T-helper 17 cell (primary cell): ENCODE measurements around the gene KCTD1. TPM values are rescaled to one million over a fixed set of nuclear protein-coding genes. Genes with fewer than 3 reads are reported as not detected.
A peak's percentile ranks its signal among the peaks of the same experiment; 100 is the strongest.

Experiments used
- ATAC-seq: fragments of 150-1000 bp; cut with Tn5 transposase; 2 replicates; pipeline ENCODE4 v1.10.0; 2021; ENCODE audit warnings: mild to moderate bottlenecking, moderate library complexity
- DNase-seq, 3 donors: peaks; one replicate each; pipeline versions ENCODE4 v3.0.0 to v3.0.0-alpha.2; 2020 to 2021
- H3K9me3 ChIP-seq: one replicate; pipeline ENCODE4 v1.7.0; 2013; ENCODE audit warnings: low read length, mild to moderate bottlenecking; ENCODE audit not compliant: control insufficient read depth, poor library complexity, severe bottlenecking
- H3K27ac Mint-ChIP-seq: one replicate; pipeline ENCODE4 v1.8.0; 2022; ENCODE audit warnings: mild to moderate bottlenecking, moderate library complexity, mixed read lengths
- H3K27me3 Mint-ChIP-seq: one replicate; pipeline ENCODE4 v1.8.0; 2022; ENCODE audit warnings: mixed read lengths
- H3K36me3 Mint-ChIP-seq: one replicate; pipeline ENCODE4 v1.8.0; 2022; ENCODE audit warnings: low read depth, mixed read lengths
- H3K4me1 Mint-ChIP-seq: one replicate; pipeline ENCODE4 v1.8.0; 2022; ENCODE audit warnings: mild to moderate bottlenecking, mixed read lengths
- H3K4me3 Mint-ChIP-seq: one replicate; pipeline ENCODE4 v1.8.0; 2022; ENCODE audit warnings: mild to moderate bottlenecking, moderate library complexity, mixed read lengths
- total RNA-seq, 4 donors: library from RNA in 2 of 4; stranded (reverse) in 2 of 4; gene quantifications; one replicate each; pipeline ENCODE4 v1.2.3 and lab custom pipeline; 2022 to 2026

Gene KCTD1
- total RNA-seq, 2 donors from 2014 or later = 2.8 to 2.9 TPM

GRCh38 chr18:26524504-26525351 is 23.6 kb downstream of the KCTD1 start:
- Mint-ChIP-seq H3K27ac (no peak overlapping the region), H3K4me1 (peaks cover 13% of the 10 kb centered on the region), H3K27me3 (peaks cover 9% of the 10 kb centered on the region), H3K36me3 (no peaks in the 10 kb centered on the region), H3K4me3 (no peak overlapping the region)
- ATAC-seq (no peak), DNase-seq (no peak)
- no peaks in the 10 kb centered on the region for H3K9me3 ChIP-seq

GRCh38 chr18:26524002-26524401 is 24.4 kb downstream of the KCTD1 start:
- peaks cover 13% of the 10 kb centered on the region for H3K4me1 Mint-ChIP-seq
- H3K36me3 Mint-ChIP-seq = no peaks in the 10 kb centered on the region
- no peak overlapping the region for H3K27ac Mint-ChIP-seq

DNA sequence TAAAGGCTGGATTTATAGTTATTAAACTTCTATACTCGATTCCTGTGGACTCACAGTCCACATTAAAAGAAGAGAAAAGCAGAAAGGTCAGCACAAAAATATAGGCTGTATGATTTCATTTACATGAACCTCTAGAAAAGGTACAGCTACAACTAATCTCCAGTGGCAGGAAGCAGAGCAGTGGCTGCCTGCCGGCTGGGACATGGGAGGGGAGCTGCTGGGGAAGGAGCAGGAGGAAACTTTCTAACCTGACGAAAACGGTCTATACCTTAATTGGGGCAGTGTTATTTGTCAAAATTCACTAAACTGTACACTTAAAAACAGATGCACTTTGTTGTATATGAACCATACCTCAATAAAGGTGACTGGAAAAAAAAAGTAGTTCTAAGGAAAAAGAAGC is 26.7 kb downstream of the KCTD1 start:
- Mint-ChIP-seq H3K27ac (no peak overlapping the region), H3K27me3 (peaks cover 9% of the 10 kb centered on the region), H3K4me3 (no peak overlapping the region), H3K36me3 (no peaks in the 10 kb centered on the region), H3K4me1 (peaks cover 10% of the 10 kb centered on the region)
- H3K9me3 ChIP-seq = no peaks in the 10 kb centered on the region
- ATAC-seq (no peak), DNase-seq (no peak)

More at GRCh38 chr18:26524002-26524401, 24.4 kb downstream of the KCTD1 start:
- DNase-seq (no peak), ATAC-seq (no peak)
- peaks cover 9% of the 10 kb centered on the region for H3K27me3 Mint-ChIP-seq
- no peak overlapping the region for H3K4me3 Mint-ChIP-seq
- no peaks in the 10 kb centered on the region for H3K9me3 ChIP-seq

- Mint-ChIP-seq H3K4me3 (no peak overlapping the region), H3K27me3 (peaks cover 5% of the 10 kb centered on the region), H3K4me1 (peaks cover 10% of the 10 kb centered on the region), H3K27ac (no peak overlapping the region), H3K36me3 (peaks cover 2% of the 10 kb centered on the region)
- ATAC-seq (no peak), DNase-seq (no peak)
- H3K9me3 ChIP-seq = no peaks in the 10 kb centered on the region
These were observed 27.4 kb downstream of the KCTD1 start for GRCh38 chr18:26520974-26521373.

DNA sequence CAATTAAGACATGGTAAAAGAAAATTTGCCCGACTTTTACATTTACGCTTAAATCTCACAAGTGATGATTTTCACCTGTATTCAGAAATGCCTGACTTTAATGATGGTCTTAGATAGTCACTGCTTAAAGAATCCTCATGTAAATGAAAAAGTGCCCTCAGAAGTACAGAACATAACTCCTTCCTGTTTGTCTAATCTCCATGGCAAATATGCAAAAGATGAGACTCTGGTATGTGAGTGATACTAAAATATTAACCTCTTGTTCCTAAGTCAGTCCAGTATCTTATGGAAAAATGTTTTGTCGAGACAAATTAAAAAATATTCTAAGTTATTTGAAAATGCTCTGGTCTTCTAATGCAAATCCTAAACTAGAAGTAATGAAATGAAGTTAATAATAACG is 29.2 kb downstream of the KCTD1 start:
- no peak overlapping the region for H3K4me3 Mint-ChIP-seq
- H3K4me1 Mint-ChIP-seq = peaks cover 2% of the 10 kb centered on the region
- DNase-seq (no peak), ATAC-seq (no peak)
- no peaks in the 10 kb centered on the region for H3K27me3 Mint-ChIP-seq
- no peak overlapping the region for H3K27ac Mint-ChIP-seq
- H3K36me3 Mint-ChIP-seq = peaks cover 5% of the 10 kb centered on the region
- H3K9me3 ChIP-seq = no peaks in the 10 kb centered on the region

GRCh38 chr18:26516964-26517363 is 31.4 kb downstream of the KCTD1 start:
- Mint-ChIP-seq H3K27me3 (no peaks in the 10 kb centered on the region), H3K36me3 (peaks cover 5% of the 10 kb centered on the region), H3K4me3 (no peak overlapping the region), H3K27ac (no peak overlapping the region), H3K4me1 (peaks cover 4% of the 10 kb centered on the region)
- no peak for ATAC-seq
- DNase-seq = no peak
- H3K9me3 ChIP-seq = no peaks in the 10 kb centered on the region

DNA sequence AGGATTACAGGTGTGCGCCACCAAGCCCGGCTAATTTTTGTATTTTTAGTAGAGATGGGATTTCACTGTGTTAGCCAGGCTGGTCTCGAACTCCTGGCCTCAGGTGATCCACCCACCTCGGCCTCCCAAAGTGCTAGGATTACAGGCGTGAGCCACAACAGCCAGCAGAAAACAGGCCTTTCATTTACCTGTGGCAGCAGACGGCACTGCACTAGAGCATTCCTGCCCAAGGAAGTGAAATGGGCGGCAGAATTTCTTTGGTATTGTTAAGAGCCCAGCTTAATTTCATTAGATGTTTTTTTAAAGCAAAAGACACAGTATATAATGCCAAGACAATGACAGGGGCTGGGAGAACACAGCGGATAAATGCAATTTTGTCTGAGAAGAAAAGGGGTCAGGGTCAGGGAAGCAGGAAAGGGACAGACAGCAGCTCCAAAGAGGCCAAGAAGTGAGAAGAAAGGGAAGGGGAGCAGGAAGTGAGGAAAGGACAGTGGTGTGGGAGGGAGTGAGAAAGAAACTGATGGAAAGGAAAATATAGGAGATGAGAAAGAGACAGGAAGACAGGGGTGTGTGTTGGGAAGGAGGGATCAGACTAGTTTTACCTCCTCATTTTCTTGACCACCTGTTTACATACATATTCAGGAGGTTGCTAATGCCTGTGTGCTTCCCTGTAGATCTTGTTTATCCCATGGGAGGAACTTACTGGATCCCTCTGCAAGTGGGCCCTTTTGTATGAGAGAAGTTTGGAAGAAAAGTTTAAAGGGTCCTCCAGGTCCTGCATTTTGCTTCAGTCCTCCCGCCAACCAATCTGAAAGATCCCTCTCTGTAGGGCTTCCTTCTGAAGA is 32.5 kb downstream of the KCTD1 start:
- peaks cover 4% of the 10 kb centered on the region for H3K4me1 Mint-ChIP-seq
- no peaks in the 10 kb centered on the region for H3K27me3 Mint-ChIP-seq

GRCh38 chr18:26511339-26512071 is 36.8 kb downstream of the KCTD1 start:
- no peaks in the 10 kb centered on the region for H3K27me3 Mint-ChIP-seq
- no peak for ATAC-seq
- H3K4me1 Mint-ChIP-seq = peaks cover 4% of the 10 kb centered on the region
- H3K27ac Mint-ChIP-seq = no peak overlapping the region
- no peaks in the 10 kb centered on the region for H3K9me3 ChIP-seq
- peaks cover 5% of the 10 kb centered on the region for H3K36me3 Mint-ChIP-seq
- no peak overlapping the region for H3K4me3 Mint-ChIP-seq
- DNase-seq = no peak

More for the DNA sequence above, 32.5 kb downstream of the KCTD1 start:
- no peak overlapping the region for H3K4me3 Mint-ChIP-seq
- no peak for DNase-seq
- peaks cover 5% of the 10 kb centered on the region for H3K36me3 Mint-ChIP-seq
- H3K27ac Mint-ChIP-seq = no peak overlapping the region
- H3K9me3 ChIP-seq = no peaks in the 10 kb centered on the region
- ATAC-seq = no peak

- Mint-ChIP-seq H3K27me3 (no peaks in the 10 kb centered on the region), H3K4me1 (peaks cover 4% of the 10 kb centered on the region), H3K36me3 (no peaks in the 10 kb centered on the region), H3K27ac (no peak overlapping the region), H3K4me3 (no peak overlapping the region)
- DNase-seq = no peak
- no peak for ATAC-seq
- no peaks in the 10 kb centered on the region for H3K9me3 ChIP-seq
These were observed 38.0 kb downstream of the KCTD1 start for GRCh38 chr18:26510337-26510736.

DNA sequence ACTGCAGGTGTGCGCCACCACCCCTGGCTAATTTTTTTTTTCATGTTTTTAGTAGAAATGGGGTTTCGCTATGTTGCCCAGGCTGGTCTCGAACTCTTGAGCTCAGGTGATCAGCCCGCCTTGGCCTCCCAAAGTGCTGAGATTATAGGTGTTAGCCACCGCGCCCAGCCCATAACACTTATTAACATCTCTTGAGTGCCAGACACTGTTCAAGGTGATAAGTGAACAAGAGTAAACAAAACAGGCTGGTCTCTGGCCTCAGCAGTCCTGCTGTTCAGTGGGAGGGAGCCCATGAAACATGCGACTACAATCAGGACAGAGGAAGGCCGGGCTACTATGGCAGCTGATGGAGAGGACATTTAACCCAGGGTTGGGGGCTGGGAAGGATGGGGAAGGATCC is 42.3 kb downstream of the KCTD1 start:
- no peak overlapping the region for H3K27ac Mint-ChIP-seq
- DNase-seq (no peak), ATAC-seq (no peak)
- no peak overlapping the region for H3K4me3 Mint-ChIP-seq
- H3K27me3 Mint-ChIP-seq = no peaks in the 10 kb centered on the region
- H3K36me3 Mint-ChIP-seq = no peaks in the 10 kb centered on the region
- H3K9me3 ChIP-seq = no peaks in the 10 kb centered on the region
- H3K4me1 Mint-ChIP-seq = peaks cover 2% of the 10 kb centered on the region

DNA sequence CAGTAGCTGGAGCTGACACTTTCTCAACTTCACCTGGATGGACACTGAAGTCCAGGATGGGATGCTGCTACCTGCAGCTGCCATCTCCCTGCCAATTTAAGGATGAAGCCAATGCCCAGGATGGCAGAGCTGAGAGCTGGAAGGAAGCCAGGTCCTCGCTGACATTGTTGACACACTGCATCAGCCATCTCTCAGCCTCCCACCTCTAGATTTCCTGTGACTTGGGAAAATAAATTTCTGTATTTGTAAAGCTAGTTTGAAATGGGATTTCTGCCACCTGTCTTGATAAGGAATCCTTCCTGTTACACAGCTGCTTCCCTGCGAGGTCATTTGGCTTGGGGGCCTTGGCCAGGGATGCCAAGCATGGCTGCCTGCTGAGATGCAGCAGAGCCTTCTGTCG is 43.5 kb downstream of the KCTD1 start:
- no peak for ATAC-seq
- Mint-ChIP-seq H3K27ac (no peak overlapping the region), H3K4me1 (peaks cover 2% of the 10 kb centered on the region), H3K4me3 (no peak overlapping the region), H3K27me3 (no peaks in the 10 kb centered on the region), H3K36me3 (peaks cover 2% of the 10 kb centered on the region)
- H3K9me3 ChIP-seq = no peaks in the 10 kb centered on the region
- no peak for DNase-seq

GRCh38 chr18:26503382-26503781 is 45.0 kb downstream of the KCTD1 start:
- no peaks in the 10 kb centered on the region for H3K9me3 ChIP-seq
- H3K4me1 Mint-ChIP-seq = no peaks in the 10 kb centered on the region
- DNase-seq (no peak), ATAC-seq (no peak)
- peak overlapping the region; percentile 39 for H3K27ac Mint-ChIP-seq
- H3K27me3 Mint-ChIP-seq = no peaks in the 10 kb centered on the region
- H3K4me3 Mint-ChIP-seq = no peak overlapping the region
- peaks cover 2% of the 10 kb centered on the region for H3K36me3 Mint-ChIP-seq

DNA sequence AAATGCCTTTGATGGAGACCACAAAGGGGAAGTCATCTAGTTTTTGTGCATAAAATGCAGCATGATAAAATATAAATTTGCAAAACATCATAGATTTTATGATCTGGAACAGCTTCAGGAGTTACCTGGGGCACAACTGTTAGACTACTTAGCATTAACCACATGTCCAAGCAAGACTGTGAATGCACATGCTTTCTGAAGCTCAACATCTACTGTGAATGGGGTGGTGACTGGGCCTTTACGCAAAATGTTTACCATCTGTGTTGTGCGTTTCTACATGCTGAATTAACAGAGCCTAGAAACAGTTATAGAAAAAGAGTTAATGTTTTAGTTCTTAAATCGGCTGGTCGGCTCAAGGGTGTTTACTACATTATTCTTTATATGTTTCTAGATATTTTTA is 45.5 kb downstream of the KCTD1 start:
- H3K27me3 Mint-ChIP-seq = no peaks in the 10 kb centered on the region
- no peak for DNase-seq
- no peak overlapping the region for H3K4me3 Mint-ChIP-seq
- H3K27ac Mint-ChIP-seq = peak overlapping the region; percentile 39
- ATAC-seq = no peak
- H3K9me3 ChIP-seq = no peaks in the 10 kb centered on the region
- H3K36me3 Mint-ChIP-seq = peaks cover 2% of the 10 kb centered on the region
- H3K4me1 Mint-ChIP-seq = no peaks in the 10 kb centered on the region
